Fibroblast of upper back skin (primary cell): Measurements from ENCODE around the gene CBLN3.
"Not testable (repeated sequence)": the region's sequence is repeated elsewhere in the genome, so short reads cannot be mapped to it uniquely, and the experiment has no call there.

Experiments
- DNase-seq: peaks from one replicate; pipeline ENCODE4 v3.0.0-alpha.2; 2013

Gene CBLN3

GRCh38 chr14:24399999-24400718, 29.3 kb downstream of the CBLN3 start:
- no peak for DNase-seq

- no peak for DNase-seq
These were observed 30.0 kb downstream of the CBLN3 start for GRCh38 chr14:24399447-24399822.

GRCh38 chr14:24398653-24399446, 30.6 kb downstream of the CBLN3 start, which contains the start of gene NYNRIN:
Gene NYNRIN, plus strand, starts transcription at chr14:24399003. Its CDS starts 244 bp downstream, at chr14:24399247.
- peak; percentile 48 for DNase-seq

- DNase-seq = peak; percentile 49
These were observed 31.2 kb downstream of the CBLN3 start for GRCh38 chr14:24398293-24398652.

- DNase-seq = no peak
These were observed 31.7 kb downstream of the CBLN3 start for GRCh38 chr14:24397639-24398292.

GRCh38 chr14:24395609-24396582, 33.6 kb downstream of the CBLN3 start:
- DNase-seq = no peak

- DNase-seq = no peak
These were observed 35.2 kb downstream of the CBLN3 start for GRCh38 chr14:24394275-24394674.

GRCh38 chr14:24392325-24393091, 37.0 kb downstream of the CBLN3 start:
- DNase-seq = peak; percentile 44

GRCh38 chr14:24390701-24391468, 38.6 kb downstream of the CBLN3 start:
- no peak for DNase-seq

- peak; percentile 28 for DNase-seq
These were observed 40.1 kb downstream of the CBLN3 start for GRCh38 chr14:24389226-24389848.

- DNase-seq = no peak
These were observed 40.8 kb downstream of the CBLN3 start for GRCh38 chr14:24388474-24389179.

GRCh38 chr14:24387579-24387978, 41.9 kb downstream of the CBLN3 start:
- not testable (repeated sequence) for DNase-seq

- no peak for DNase-seq
These were observed 42.5 kb downstream of the CBLN3 start for GRCh38 chr14:24387009-24387345.

GRCh38 chr14:24385524-24385923, 43.9 kb downstream of the CBLN3 start:
- no peak for DNase-seq

- DNase-seq = no peak
These were observed 45.3 kb downstream of the CBLN3 start for GRCh38 chr14:24384169-24384568.

- no peak for DNase-seq
These were observed 47.5 kb downstream of the CBLN3 start for GRCh38 chr14:24382064-24382371.

- no peak for DNase-seq
These were observed 48.0 kb downstream of the CBLN3 start for GRCh38 chr14:24381363-24382063.

GRCh38 chr14:24379907-24380730, 49.3 kb downstream of the CBLN3 start:
- DNase-seq = no peak
